Iris pigment epithelial cell (primary cell): Measurements from ENCODE around the gene EHD3.

Experiments used
- DNase-seq: peaks from one replicate; pipeline ENCODE4 v3.0.0-alpha.2; 2011; ENCODE audit warnings: low read depth

The EHD3 gene

GRCh38 chr2:31286961-31287550 lies 53.1 kb downstream of the EHD3 start:
- DNase-seq = peak; percentile 33

GRCh38 chr2:31287654-31288053 lies 53.7 kb downstream of the EHD3 start:
- peak; percentile 51 for DNase-seq

- no peak for DNase-seq
These were observed 60.2 kb downstream of the EHD3 start for GRCh38 chr2:31294196-31294595.

- no peak for DNase-seq
These were observed 62.8 kb downstream of the EHD3 start for GRCh38 chr2:31296641-31297287.

GRCh38 chr2:31297751-31298150 lies 63.8 kb downstream of the EHD3 start:
- no peak for DNase-seq

GRCh38 chr2:31299547-31299946 lies 65.6 kb downstream of the EHD3 start:
- no peak for DNase-seq

GRCh38 chr2:31300309-31300708 lies 66.4 kb downstream of the EHD3 start:
- no peak for DNase-seq

GRCh38 chr2:31302940-31303563 lies 69.1 kb downstream of the EHD3 start:
- DNase-seq = no peak

- no peak for DNase-seq
These were observed 70.9 kb downstream of the EHD3 start for GRCh38 chr2:31304816-31305215.

GRCh38 chr2:31312898-31313297 lies 78.9 kb downstream of the EHD3 start:
- peak; percentile 92 for DNase-seq

GRCh38 chr2:31314761-31315160 lies 80.8 kb downstream of the EHD3 start:
- DNase-seq = no peak

- DNase-seq = no peak
These were observed 83.4 kb downstream of the EHD3 start for GRCh38 chr2:31317396-31317795.

GRCh38 chr2:31318361-31319336 lies 84.7 kb downstream of the EHD3 start:
- DNase-seq = peak; percentile 93
